PC-9 (cell line): ENCODE data around the gene MINDY4. TPM values are rescaled to one million over a fixed set of nuclear protein-coding genes. Genes with fewer than 3 reads are reported as not detected.

Experiments
- BruUV-seq: library from RNA; stranded (reverse); fragments of 400-500 nt; replicated peaks from 2 replicates; lab custom pipeline; 2021; lab: Mats Ljungman, UMichigan
- CTCF ChIA-PET: fragments of 300-600 bp; sonication (Branson Sonifier 250); formaldehyde crosslinking; loops from one replicate; lab custom pipeline; 2022; ENCODE audit warnings: antibody characterized with exemption; lab: Charles Lee
- POLR2A ChIA-PET: fragments of 300-600 bp; sonication (Branson Sonifier 250); formaldehyde crosslinking; loops from one replicate; lab custom pipeline; 2022; ENCODE audit warnings: antibody characterized with exemption; ENCODE audit not compliant: unreplicated experiment; lab: Charles Lee
- DNase-seq, 2 experiments: peaks; one replicate each; pipeline versions ENCODE4 v3.0.0 to v3.0.0-alpha.2; 2015 to 2022; ENCODE audit warnings: mixed read lengths in 1 of 2
- H2AFZ ChIP-seq: fragments of 200-600 bp; sonication (generic); 2 replicates; pipeline ENCODE4 v1.8.1; 2017; ENCODE audit warnings: antibody characterized with exemption
- H3F3A ChIP-seq: fragments of 200-600 bp; sonication (generic); 2 replicates; pipeline ENCODE4 v1.8.1; 2017; ENCODE audit warnings: antibody characterized with exemption, mild to moderate bottlenecking, low read depth; ENCODE audit not compliant: insufficient read depth
- H3K27ac ChIP-seq: fragments of 200-600 bp; sonication (generic); 2 replicates; pipeline ENCODE4 v1.6.1; 2016; ENCODE audit warnings: mixed run types
- H3K27me3 ChIP-seq: fragments of 200-600 bp; sonication (generic); 2 replicates; pipeline ENCODE4 v1.6.1; 2016; ENCODE audit warnings: low read depth, mixed run types; ENCODE audit not compliant: insufficient read depth
- H3K36me3 ChIP-seq: fragments of 200-600 bp; sonication (generic); 2 replicates; pipeline ENCODE4 v1.6.1; 2016; ENCODE audit warnings: low read depth, mixed run types
- H3K4me1 ChIP-seq: fragments of 200-600 bp; sonication (generic); replicated peaks from 2 replicates; pipeline ENCODE4 v1.6.1; 2016; ENCODE audit warnings: mixed run types; ENCODE audit not compliant: insufficient read depth
- H3K4me2 ChIP-seq: fragments of 200-600 bp; sonication (generic); 2 replicates; pipeline ENCODE4 v1.6.1; 2017; ENCODE audit warnings: mixed run types
- H3K4me3 ChIP-seq: fragments of 200-600 bp; sonication (generic); 2 replicates; pipeline ENCODE4 v1.6.1; 2016; ENCODE audit warnings: mixed run types
- H3K79me2 ChIP-seq: fragments of 200-600 bp; sonication (generic); 2 replicates; pipeline ENCODE4 v1.6.1; 2017; ENCODE audit warnings: low read depth, mixed run types
- H3K9me2 ChIP-seq: fragments of 200-600 bp; sonication (generic); 2 replicates; pipeline ENCODE4 v1.8.1; 2017; ENCODE audit warnings: mild to moderate bottlenecking; ENCODE audit not compliant: insufficient read depth
- H3K9me3 ChIP-seq: fragments of 200-600 bp; sonication (generic); 2 replicates; pipeline ENCODE4 v1.8.1; 2016; ENCODE audit warnings: low read depth; ENCODE audit not compliant: insufficient read depth
- H4K20me1 ChIP-seq: fragments of 200-600 bp; sonication (generic); 2 replicates; pipeline ENCODE4 v1.8.1; 2017; ENCODE audit not compliant: insufficient read depth
- CTCF ChIP-seq: fragments of 200-600 bp; sonication (generic); conservative IDR thresholded peaks from 2 replicates; pipeline ENCODE4 v1.6.1; 2017; ENCODE audit warnings: mixed run types, antibody characterized with exemption, mild to moderate bottlenecking, moderate library complexity
- EZH2 ChIP-seq: fragments of 200-600 bp; sonication (generic); IDR thresholded peaks from 2 replicates; pipeline ENCODE4 v1.8.0; 2017; ENCODE audit warnings: antibody characterized with exemption, low read depth
- intact Hi-C: fragments of 100-400 bp; cut with micrococcal nuclease; formaldehyde crosslinking; loops from one replicate; pipeline ENCODE4 v1.10.0; 2022; ENCODE audit not compliant: unreplicated experiment
- total RNA-seq: library from RNA; stranded (reverse); gene quantifications from 2 replicates; pipeline ENCODE4 v1.2.3, GENCODE V29; 2021

Gene MINDY4
- total RNA-seq, 1 experiment from 2014 or later, result 14.8 TPM

- Histone ChIP-seq H3K9me2 (no peaks in the 10 kb centered on the region), H3K27me3 (no peaks in the 10 kb centered on the region), H3K79me2 (no peaks in the 10 kb centered on the region), H3K36me3 (no peaks in the 10 kb centered on the region), H4K20me1 (no peaks in the 10 kb centered on the region; the same call in 1 of the 2 replicates), H3K27ac (no peak overlapping the region), H2AFZ (no peak overlapping the region), H3K4me3 (no peak overlapping the region), H3K9me3 (no peaks in the 10 kb centered on the region), H3F3A (no peaks in the 10 kb centered on the region), H3K4me2 (no peak overlapping the region), H3K4me1 (peaks cover 10% of the 10 kb centered on the region)
- no TSS peak for BruUV-seq
- ChIA-PET CTCF (interaction anchor here (0.7 kb wide), 2 partner anchors 169 to 350 kb away, joined by 3 to 24 read pairs; no protein-coding TSS in a partner anchor), POLR2A (no interaction called here)
- TF ChIP-seq CTCF (no peak), EZH2 (no peak)
- intact Hi-C loops, result no loop called here
- DNase-seq, result no peak
These were observed 45.6 kb downstream of the MINDY4 start for GRCh38 chr7:30816645-30817370.

GRCh38 chr7:30817371-30817767 is 46.2 kb downstream of the MINDY4 start:
- intact Hi-C loops, result no loop called here
- DNase-seq, result peak in 1 of 2 experiments; percentile 57

More at GRCh38 chr7:30817371-30817767, 46.2 kb downstream of the MINDY4 start:
- Histone ChIP-seq H3F3A (no peaks in the 10 kb centered on the region), H3K4me3 (no peak overlapping the region), H3K4me2 (no peak overlapping the region), H3K27ac (no peak overlapping the region), H3K36me3 (no peaks in the 10 kb centered on the region), H2AFZ (no peak overlapping the region), H3K9me2 (no peaks in the 10 kb centered on the region), H3K9me3 (no peaks in the 10 kb centered on the region), H4K20me1 (no peaks in the 10 kb centered on the region; the same call in 1 of the 2 replicates), H3K4me1 (peaks cover 10% of the 10 kb centered on the region), H3K79me2 (no peaks in the 10 kb centered on the region), H3K27me3 (no peaks in the 10 kb centered on the region)
- CTCF ChIA-PET, result interaction anchor here (0.7 kb wide), 2 partner anchors 168 to 350 kb away, joined by 3 to 24 read pairs; no protein-coding TSS in a partner anchor
- TF ChIP-seq EZH2 (no peak), CTCF (no peak)
- POLR2A ChIA-PET, result no interaction called here
- BruUV-seq, result no TSS peak
